Measurements from ENCODE around the gene PLXNA2.

The PLXNA2 gene

DNA sequence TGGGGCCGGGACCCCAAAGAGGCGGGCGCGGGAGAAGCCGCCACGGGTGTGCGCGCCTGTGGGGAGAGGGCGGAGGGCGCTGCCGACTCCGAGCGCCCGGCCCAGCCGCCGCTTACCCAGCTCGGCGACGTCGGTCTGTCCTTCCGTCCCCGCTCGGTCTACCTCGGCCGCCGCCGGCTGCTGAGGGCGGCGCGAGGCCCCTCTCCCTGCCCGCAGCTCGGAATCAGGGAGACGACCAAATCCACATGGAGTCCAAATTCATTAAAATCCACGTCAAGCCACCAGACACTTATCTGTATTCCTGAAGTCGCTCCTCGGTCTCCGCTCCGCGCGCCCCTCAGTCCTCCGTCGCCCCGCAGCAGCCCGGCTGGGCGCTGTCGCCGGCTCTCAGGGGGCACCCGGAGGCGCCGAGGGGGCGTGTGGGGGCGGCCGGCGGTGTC lies 637 bp downstream of the PLXNA2 start:
- ATAC-seq (replicated peaks) (peak; percentile 16), DNase-seq (peak in 1 of 3 experiments; percentile 10)
- Mint-ChIP-seq H3K4me3 (peak overlapping the region; percentile 90 to 92), H3K27ac (no peak overlapping the region), H3K36me3 (ENCODE audit: insufficient read depth) (no peaks in the 10 kb centered on the region), H3K27me3 (peaks cover 19 to 41% of the 10 kb centered on the region in 2 donors), H3K9me3 (no peaks in the 10 kb centered on the region), H3K4me1 (ENCODE audit: low read depth in 2 of 2) (peaks cover 13 to 18% of the 10 kb centered on the region in 2 donors)

DNA sequence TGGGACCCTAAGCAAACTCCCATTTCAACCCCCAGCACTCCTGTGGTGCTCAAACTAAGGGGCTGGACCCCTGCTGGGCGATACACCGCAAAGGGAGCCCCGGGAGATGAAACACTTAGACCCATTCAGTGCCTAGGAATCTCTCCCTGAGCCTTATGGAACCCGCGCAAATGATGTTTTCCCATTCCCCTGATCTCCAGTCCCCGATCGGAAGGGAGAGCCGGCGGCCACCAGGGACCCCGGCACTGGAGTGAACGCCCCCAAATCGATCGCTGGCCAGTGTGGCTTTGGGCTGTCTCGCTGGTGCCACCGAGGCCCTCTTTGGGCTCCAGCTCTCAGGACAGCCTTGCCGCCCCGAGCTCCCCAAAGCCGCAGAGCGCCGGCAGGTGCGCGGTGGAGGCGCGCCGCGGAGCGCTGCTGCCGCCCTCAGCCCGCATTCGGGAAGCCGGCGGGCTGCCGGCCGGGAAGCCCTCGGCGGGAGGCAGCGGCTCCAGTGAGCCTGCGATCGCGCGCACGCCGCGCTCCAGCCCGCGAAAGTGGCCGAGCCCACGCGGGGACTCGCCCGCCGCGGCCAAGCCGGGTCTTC lies 1.1 kb downstream of the PLXNA2 start:
- H3K36me3 Mint-ChIP-seq (ENCODE audit: insufficient read depth), result no peaks in the 10 kb centered on the region
- no peak for DNase-seq
- H3K9me3 Mint-ChIP-seq, result no peaks in the 10 kb centered on the region
- H3K27ac Mint-ChIP-seq, result no peak overlapping the region
- peaks cover 24 to 45% of the 10 kb centered on the region in 2 donors for H3K27me3 Mint-ChIP-seq
- H3K4me3 Mint-ChIP-seq, result peak overlapping the region; percentile 70 to 78
- peaks cover 13 to 18% of the 10 kb centered on the region in 2 donors for H3K4me1 Mint-ChIP-seq (ENCODE audit: low read depth in 2 of 2)
- ATAC-seq (replicated peaks), result no peak

GRCh38 chr1:208242146-208242545 lies 2.0 kb downstream of the PLXNA2 start:
- Mint-ChIP-seq H3K4me1 (ENCODE audit: low read depth in 2 of 2) (peaks cover 13 to 18% of the 10 kb centered on the region in 2 donors), H3K27ac (no peak overlapping the region), H3K27me3 (peaks cover 33 to 54% of the 10 kb centered on the region in 2 donors), H3K36me3 (ENCODE audit: insufficient read depth) (no peaks in the 10 kb centered on the region), H3K9me3 (no peaks in the 10 kb centered on the region), H3K4me3 (peak overlapping the region; percentile 40 to 78)
- no peak for ATAC-seq (replicated peaks)
- no peak for DNase-seq

DNA sequence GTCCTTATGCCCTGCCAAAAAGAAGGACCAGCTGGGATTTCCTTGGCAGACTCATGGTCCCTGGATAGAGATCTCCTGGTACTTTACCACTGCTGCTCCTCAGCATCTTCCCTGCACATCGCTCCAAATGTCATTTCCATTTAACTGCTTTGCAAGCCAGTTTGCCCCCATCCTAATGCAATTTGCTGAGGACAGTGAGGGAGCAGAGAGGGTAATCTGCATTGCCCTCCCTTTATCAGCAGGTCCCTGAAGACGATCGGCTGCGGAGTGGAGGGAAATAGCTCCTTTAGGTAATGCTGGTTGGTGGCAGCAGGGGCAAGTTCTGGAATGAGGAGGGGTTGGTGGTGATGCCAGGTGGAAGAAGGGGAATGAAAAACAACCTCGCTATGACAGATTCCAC lies 2.7 kb downstream of the PLXNA2 start:
- Mint-ChIP-seq H3K27me3 (peaks cover 39 to 60% of the 10 kb centered on the region in 2 donors), H3K4me1 (ENCODE audit: low read depth in 2 of 2) (peaks cover 15 to 19% of the 10 kb centered on the region in 2 donors), H3K36me3 (ENCODE audit: insufficient read depth) (no peaks in the 10 kb centered on the region), H3K9me3 (no peaks in the 10 kb centered on the region), H3K27ac (no peak overlapping the region), H3K4me3 (peak overlapping the region in 1 of 2 donors; percentile 40)
- DNase-seq, result no peak
- no peak for ATAC-seq (replicated peaks)

DNA sequence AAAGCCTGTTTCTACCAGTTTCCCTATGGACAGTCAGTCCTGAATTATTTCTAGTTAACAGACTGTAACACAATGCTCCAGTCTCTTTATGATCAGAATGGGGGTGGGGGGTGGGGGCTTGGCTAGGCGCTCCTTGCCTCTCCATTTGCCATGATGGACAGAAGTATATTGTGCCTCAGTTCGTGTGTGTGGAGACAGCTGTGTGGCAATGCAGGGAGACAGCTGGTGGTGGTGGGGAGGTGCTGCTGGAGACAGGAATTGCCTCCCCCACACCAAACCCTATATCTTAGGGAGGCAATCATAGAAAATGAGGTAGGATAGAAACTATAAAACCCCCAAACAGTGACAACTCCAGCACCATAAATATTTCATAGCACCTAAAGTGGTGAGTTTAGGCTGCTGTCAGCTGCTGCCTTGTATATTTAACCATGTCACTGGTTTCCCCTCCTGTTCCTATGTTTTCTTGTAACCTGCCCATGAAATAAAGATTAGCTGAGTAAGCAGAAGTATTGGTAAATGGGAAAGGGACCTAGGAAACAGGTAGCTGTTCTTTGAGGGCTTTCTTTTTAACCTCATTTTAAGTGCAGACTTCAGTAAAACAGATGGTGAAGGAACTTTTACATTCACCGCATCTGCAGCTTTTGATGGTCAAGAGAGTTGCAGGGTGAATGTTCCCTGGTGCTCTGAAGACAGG lies 3.4 kb downstream of the PLXNA2 start:
- ATAC-seq (replicated peaks) (no peak), DNase-seq (no peak)
- no peak overlapping the region for H3K4me3 Mint-ChIP-seq
- peaks cover 46 to 67% of the 10 kb centered on the region in 2 donors for H3K27me3 Mint-ChIP-seq
- peaks cover 20 to 23% of the 10 kb centered on the region in 2 donors for H3K4me1 Mint-ChIP-seq (ENCODE audit: low read depth in 2 of 2)
- H3K36me3 Mint-ChIP-seq (ENCODE audit: insufficient read depth), result no peaks in the 10 kb centered on the region
- no peaks in the 10 kb centered on the region for H3K9me3 Mint-ChIP-seq
- H3K27ac Mint-ChIP-seq, result no peak overlapping the region

GRCh38 chr1:208239473-208240381 lies 4.5 kb downstream of the PLXNA2 start:
- H3K9me3 Mint-ChIP-seq, result no peaks in the 10 kb centered on the region
- peaks cover 53 to 78% of the 10 kb centered on the region in 2 donors for H3K27me3 Mint-ChIP-seq

DNA sequence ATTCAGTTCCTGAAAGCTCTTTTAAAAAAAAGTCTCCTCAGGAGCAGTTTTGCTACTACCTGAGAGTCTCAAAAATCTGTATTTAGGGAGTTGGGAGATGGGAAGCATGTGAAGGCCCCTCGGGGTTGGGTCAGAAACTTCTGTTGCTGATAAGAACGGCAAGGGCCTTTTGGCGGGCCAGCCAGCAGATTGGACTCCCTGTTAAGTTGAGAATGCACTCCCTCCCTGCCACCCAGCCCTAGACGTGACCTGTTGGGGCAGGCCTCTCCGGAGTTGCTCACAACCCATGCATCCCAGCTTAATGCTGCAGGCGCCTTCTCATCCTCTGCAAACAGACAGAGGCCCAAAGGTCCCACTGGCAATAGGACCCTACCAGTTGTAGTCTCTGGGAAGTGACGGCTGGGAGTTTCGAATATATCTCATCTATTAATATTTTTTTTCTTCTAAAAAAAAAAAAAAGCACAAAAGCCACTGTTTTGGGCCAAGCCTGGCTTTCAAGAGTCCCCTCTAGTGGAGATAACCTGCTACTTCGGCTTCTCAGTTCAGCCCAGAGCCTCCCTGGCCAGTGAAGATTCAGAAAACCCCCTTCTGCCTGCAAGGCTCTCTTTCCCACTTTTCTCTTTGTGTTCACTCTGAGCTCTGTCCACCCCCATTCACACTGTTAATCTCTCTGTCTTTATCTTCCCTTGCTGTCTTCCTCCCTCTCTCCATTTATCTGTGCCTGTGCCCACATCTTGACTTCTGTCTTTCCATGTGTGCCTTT lies 5.3 kb downstream of the PLXNA2 start:
- peak; percentile 41 for ATAC-seq (replicated peaks)
- no peak overlapping the region for H3K27ac Mint-ChIP-seq
- H3K27me3 Mint-ChIP-seq, result peaks cover 54 to 87% of the 10 kb centered on the region in 2 donors
- peaks cover 10 to 12% of the 10 kb centered on the region in 2 donors for H3K4me1 Mint-ChIP-seq (ENCODE audit: low read depth in 2 of 2)
- H3K9me3 Mint-ChIP-seq, result no peaks in the 10 kb centered on the region
- DNase-seq, result no peak
- H3K36me3 Mint-ChIP-seq (ENCODE audit: insufficient read depth), result no peaks in the 10 kb centered on the region
- no peak overlapping the region for H3K4me3 Mint-ChIP-seq

More at GRCh38 chr1:208239473-208240381, 4.5 kb downstream of the PLXNA2 start:
- Mint-ChIP-seq H3K4me3 (no peak overlapping the region), H3K36me3 (ENCODE audit: insufficient read depth) (no peaks in the 10 kb centered on the region), H3K27ac (no peak overlapping the region), H3K4me1 (ENCODE audit: low read depth in 2 of 2) (peaks cover 16% of the 10 kb centered on the region in 2 donors)
- ATAC-seq (replicated peaks) (no peak), DNase-seq (no peak)

GRCh38 chr1:208237241-208237640 lies 6.9 kb downstream of the PLXNA2 start:
- peaks cover 6 to 9% of the 10 kb centered on the region in 2 donors for H3K4me1 Mint-ChIP-seq (ENCODE audit: low read depth in 2 of 2)
- H3K27ac Mint-ChIP-seq, result no peak overlapping the region
- H3K27me3 Mint-ChIP-seq, result peaks cover 65 to 97% of the 10 kb centered on the region in 2 donors
- no peak for DNase-seq
- no peak for ATAC-seq (replicated peaks)
- H3K36me3 Mint-ChIP-seq (ENCODE audit: insufficient read depth), result no peaks in the 10 kb centered on the region
- no peak overlapping the region for H3K4me3 Mint-ChIP-seq
- no peaks in the 10 kb centered on the region for H3K9me3 Mint-ChIP-seq

DNA sequence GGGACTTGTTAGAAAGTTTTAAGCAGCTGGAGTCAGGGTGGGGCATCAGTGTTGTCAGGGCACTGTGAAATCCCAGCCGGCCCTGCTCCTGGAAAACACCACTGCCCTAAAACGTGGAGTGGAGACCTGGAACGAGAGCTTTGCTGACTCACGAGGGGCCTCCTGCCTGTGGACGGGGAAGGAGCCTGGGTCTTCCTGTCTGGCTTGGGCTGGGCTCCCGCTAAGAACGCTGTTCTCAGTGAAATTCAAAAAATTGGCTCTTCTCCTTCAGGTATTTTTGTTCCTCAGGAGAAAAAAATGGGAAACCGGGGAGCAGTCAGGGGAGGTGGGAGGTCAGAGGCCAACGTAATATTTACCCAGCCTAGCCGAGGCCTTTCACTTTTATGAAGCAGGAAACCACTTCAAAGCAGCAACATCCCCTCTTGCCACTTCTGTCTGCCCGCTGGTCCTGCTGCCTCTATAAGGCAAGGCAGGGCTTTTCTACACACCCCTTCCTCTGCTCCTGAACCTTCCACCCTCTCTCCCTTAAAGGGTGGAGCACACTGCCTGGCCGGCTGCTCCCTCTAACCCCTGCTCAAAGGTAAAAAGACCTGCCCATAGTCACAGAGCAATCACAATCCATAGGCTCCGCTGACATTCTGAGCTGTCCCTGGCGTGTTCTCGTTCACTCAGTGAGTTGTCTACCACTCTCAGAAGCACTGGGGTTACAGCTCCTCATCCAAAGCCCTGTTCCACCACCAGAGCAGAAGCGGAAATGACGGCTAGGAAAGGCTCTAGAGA lies 8.0 kb downstream of the PLXNA2 start:
- Mint-ChIP-seq H3K4me1 (ENCODE audit: low read depth in 2 of 2) (peaks cover 5 to 9% of the 10 kb centered on the region in 2 donors), H3K4me3 (peak overlapping the region; percentile 28 to 41), H3K27ac (no peak overlapping the region), H3K9me3 (no peaks in the 10 kb centered on the region), H3K27me3 (peaks cover 67 to 97% of the 10 kb centered on the region in 2 donors), H3K36me3 (ENCODE audit: insufficient read depth) (no peaks in the 10 kb centered on the region)
- DNase-seq (peak in 1 of 3 experiments; percentile 3), ATAC-seq (replicated peaks) (peak; percentile 52)

DNA sequence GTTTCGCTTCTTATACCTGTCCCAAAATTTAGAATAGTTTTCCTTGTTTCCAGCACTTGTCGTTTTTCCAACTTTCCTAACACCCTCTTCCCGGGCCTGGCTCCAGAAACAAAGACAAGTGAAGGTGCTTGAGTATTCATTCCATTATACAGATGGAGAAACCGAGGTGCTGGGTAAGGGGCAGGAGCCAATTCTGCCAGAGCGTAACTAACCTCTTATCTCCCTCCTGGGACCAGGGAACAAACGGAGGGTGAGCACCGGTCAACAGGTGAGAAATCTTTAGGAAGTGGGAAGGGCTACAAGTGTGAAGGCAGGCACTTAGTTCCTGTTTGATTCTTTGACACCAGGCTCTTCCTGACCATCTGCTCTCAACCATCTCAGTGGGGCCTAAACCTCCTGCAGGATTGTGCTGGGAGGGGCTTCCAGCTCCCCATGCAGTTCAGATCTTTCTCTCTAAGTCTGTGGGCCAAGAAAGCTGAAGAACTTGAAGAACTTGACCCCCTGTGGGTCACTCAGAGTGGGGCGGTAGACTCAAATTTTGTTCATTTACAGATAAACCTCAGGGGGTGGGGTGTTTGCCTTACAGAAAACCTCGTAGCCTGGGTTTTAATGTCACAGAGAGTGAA lies 8.7 kb downstream of the PLXNA2 start:
- Mint-ChIP-seq H3K4me3 (no peak overlapping the region), H3K4me1 (ENCODE audit: low read depth in 2 of 2) (peaks cover 5 to 9% of the 10 kb centered on the region in 2 donors), H3K27me3 (peaks cover 74 to 100% of the 10 kb centered on the region in 2 donors), H3K36me3 (ENCODE audit: insufficient read depth) (no peaks in the 10 kb centered on the region), H3K27ac (no peak overlapping the region), H3K9me3 (no peaks in the 10 kb centered on the region)
- DNase-seq (no peak), ATAC-seq (replicated peaks) (no peak)

GRCh38 chr1:208234721-208235120 lies 9.5 kb downstream of the PLXNA2 start:
- no peak for ATAC-seq (replicated peaks)
- Mint-ChIP-seq H3K4me1 (ENCODE audit: low read depth in 2 of 2) (peaks cover 5 to 7% of the 10 kb centered on the region in 2 donors), H3K36me3 (ENCODE audit: insufficient read depth) (no peaks in the 10 kb centered on the region), H3K9me3 (no peaks in the 10 kb centered on the region), H3K4me3 (no peak overlapping the region), H3K27ac (no peak overlapping the region), H3K27me3 (peaks cover 75 to 98% of the 10 kb centered on the region in 2 donors)
- no peak for DNase-seq

DNA sequence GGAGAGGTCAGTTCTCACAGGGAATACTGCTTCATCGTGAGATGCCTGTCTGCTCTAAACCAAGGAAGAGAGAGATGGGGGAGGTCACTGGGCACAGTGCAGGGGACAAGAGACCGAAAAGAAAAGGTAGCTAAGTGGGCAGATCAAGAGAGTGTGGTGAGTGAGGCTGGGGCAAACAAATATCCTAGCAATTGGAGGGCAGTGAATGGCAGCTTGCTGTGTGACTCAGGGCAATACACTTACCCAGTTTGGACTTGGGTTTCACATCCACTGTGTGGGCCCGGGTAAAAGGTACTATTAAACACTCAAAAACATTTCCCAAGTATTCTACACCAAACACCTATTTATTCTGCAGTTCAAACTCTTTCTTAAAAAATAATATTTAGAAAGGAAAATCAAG lies 10.2 kb downstream of the PLXNA2 start:
- no peaks in the 10 kb centered on the region for H3K36me3 Mint-ChIP-seq (ENCODE audit: insufficient read depth)

More for the DNA sequence above, 10.2 kb downstream of the PLXNA2 start:
- DNase-seq (no peak), ATAC-seq (replicated peaks) (no peak)
- Mint-ChIP-seq H3K27ac (no peak overlapping the region), H3K9me3 (no peaks in the 10 kb centered on the region), H3K4me3 (no peak overlapping the region), H3K27me3 (peaks cover 68 to 98% of the 10 kb centered on the region in 2 donors), H3K4me1 (ENCODE audit: low read depth in 2 of 2) (peaks cover 5 to 7% of the 10 kb centered on the region in 2 donors)
